SK-N-SH treated with all-trans-retinoic acid at 6 μM for 48 hours (cell line): ENCODE results near the gene RASSF9.

Experiments used
- ARNTL ChIP-seq: fragments of 450-650 bp; formaldehyde crosslinking; IDR thresholded peaks from 2 replicates; pipeline ENCODE4 v1.5.0; 2020; ENCODE audit warnings: low read depth, mild to moderate bottlenecking, moderate library complexity, borderline replicate concordance
- ZFP3 ChIP-seq: fragments of 250-450 bp; sonication (Bioruptor Pico); IDR thresholded peaks from 2 replicates; pipeline ENCODE4 v1.5.0; 2020; ENCODE audit warnings: mild to moderate bottlenecking, moderate library complexity
- ZFP30 ChIP-seq: fragments of 450-650 bp; formaldehyde crosslinking; IDR thresholded peaks from 2 replicates; pipeline ENCODE4 v1.5.0; 2022; ENCODE audit warnings: mild to moderate bottlenecking, moderate library complexity
- ZNF8 ChIP-seq: fragments of 450-650 bp; formaldehyde crosslinking; IDR thresholded peaks from 2 replicates; pipeline ENCODE4 v1.5.0; 2020; ENCODE audit warnings: mild to moderate bottlenecking, moderate library complexity
- TF ChIP-seq, protein P1 (sequence below): fragments of 250-450 bp; sonication (Bioruptor Pico); IDR thresholded peaks from 2 replicates; pipeline ENCODE4 v1.8.0; 2020; ENCODE audit warnings: mild to moderate bottlenecking, moderate library complexity, borderline replicate concordance
- TF ChIP-seq, protein P2 (sequence below): fragments of 250-450 bp; sonication (Bioruptor Pico); IDR thresholded peaks from 2 replicates; pipeline ENCODE4 v1.5.1; 2020; ENCODE audit warnings: low read depth, mild to moderate bottlenecking, moderate library complexity
- TF ChIP-seq, protein P3 (sequence below): fragments of 250-450 bp; sonication (Bioruptor Pico); IDR thresholded peaks from 2 replicates; pipeline ENCODE4 v1.5.0; 2020; ENCODE audit warnings: mild to moderate bottlenecking, moderate library complexity

GRCh38 chr12:85775091-85775490 lies 61.1 kb downstream of the RASSF9 start:
- TF ChIP-seq, protein P1, sequence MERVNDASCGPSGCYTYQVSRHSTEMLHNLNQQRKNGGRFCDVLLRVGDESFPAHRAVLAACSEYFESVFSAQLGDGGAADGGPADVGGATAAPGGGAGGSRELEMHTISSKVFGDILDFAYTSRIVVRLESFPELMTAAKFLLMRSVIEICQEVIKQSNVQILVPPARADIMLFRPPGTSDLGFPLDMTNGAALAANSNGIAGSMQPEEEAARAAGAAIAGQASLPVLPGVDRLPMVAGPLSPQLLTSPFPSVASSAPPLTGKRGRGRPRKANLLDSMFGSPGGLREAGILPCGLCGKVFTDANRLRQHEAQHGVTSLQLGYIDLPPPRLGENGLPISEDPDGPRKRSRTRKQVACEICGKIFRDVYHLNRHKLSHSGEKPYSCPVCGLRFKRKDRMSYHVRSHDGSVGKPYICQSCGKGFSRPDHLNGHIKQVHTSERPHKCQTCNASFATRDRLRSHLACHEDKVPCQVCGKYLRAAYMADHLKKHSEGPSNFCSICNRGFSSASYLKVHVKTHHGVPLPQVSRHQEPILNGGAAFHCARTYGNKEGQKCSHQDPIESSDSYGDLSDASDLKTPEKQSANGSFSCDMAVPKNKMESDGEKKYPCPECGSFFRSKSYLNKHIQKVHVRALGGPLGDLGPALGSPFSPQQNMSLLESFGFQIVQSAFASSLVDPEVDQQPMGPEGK (CRISPR knock-in tag): no peak
- TF ChIP-seq, protein P2, sequence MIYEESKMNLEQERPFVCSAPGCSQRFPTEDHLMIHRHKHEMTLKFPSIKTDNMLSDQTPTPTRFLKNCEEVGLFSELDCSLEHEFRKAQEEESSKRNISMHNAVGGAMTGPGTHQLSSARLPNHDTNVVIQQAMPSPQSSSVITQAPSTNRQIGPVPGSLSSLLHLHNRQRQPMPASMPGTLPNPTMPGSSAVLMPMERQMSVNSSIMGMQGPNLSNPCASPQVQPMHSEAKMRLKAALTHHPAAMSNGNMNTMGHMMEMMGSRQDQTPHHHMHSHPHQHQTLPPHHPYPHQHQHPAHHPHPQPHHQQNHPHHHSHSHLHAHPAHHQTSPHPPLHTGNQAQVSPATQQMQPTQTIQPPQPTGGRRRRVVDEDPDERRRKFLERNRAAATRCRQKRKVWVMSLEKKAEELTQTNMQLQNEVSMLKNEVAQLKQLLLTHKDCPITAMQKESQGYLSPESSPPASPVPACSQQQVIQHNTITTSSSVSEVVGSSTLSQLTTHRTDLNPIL (CRISPR knock-in tag): no peak
- TF ChIP-seq ZFP30 (CRISPR knock-in tag): no peak
- TF ChIP-seq, protein P3, sequence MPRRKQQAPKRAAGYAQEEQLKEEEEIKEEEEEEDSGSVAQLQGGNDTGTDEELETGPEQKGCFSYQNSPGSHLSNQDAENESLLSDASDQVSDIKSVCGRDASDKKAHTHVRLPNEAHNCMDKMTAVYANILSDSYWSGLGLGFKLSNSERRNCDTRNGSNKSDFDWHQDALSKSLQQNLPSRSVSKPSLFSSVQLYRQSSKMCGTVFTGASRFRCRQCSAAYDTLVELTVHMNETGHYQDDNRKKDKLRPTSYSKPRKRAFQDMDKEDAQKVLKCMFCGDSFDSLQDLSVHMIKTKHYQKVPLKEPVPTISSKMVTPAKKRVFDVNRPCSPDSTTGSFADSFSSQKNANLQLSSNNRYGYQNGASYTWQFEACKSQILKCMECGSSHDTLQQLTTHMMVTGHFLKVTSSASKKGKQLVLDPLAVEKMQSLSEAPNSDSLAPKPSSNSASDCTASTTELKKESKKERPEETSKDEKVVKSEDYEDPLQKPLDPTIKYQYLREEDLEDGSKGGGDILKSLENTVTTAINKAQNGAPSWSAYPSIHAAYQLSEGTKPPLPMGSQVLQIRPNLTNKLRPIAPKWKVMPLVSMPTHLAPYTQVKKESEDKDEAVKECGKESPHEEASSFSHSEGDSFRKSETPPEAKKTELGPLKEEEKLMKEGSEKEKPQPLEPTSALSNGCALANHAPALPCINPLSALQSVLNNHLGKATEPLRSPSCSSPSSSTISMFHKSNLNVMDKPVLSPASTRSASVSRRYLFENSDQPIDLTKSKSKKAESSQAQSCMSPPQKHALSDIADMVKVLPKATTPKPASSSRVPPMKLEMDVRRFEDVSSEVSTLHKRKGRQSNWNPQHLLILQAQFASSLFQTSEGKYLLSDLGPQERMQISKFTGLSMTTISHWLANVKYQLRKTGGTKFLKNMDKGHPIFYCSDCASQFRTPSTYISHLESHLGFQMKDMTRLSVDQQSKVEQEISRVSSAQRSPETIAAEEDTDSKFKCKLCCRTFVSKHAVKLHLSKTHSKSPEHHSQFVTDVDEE (CRISPR knock-in tag): no peak
- TF ChIP-seq ARNTL: no peak
- TF ChIP-seq ZNF8: no peak
- no peak for TF ChIP-seq ZFP3 (CRISPR knock-in tag)
